Measurements from ENCODE around the gene VCPKMT.
"Not testable (repeated sequence)": the region's sequence is repeated elsewhere in the genome, so short reads cannot be mapped to it uniquely, and the experiment has no call there.

Gene VCPKMT

GRCh38 chr14:50091240-50091913, 25.0 kb downstream of the VCPKMT start:
- no peak for DNase-seq

DNA sequence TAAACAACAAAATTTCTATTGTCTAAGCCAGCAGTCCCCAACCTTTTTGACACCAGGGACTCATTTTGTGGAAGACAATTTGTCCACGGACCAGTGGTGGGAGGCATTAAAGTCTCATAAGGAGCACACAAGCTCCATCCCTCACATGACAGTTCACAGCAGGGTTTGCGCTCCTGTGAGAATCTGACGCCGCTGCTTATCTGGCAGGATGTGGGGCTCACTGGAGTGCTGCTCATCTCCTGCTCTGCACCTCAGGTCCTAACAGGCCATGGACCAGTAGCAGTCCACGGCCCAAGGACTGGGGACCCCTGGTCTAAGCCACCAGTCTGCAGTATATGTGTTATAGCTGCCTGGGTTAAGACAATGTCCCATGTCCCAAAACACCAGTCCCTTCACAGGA, 27.2 kb downstream of the VCPKMT start:
- DNase-seq: no peak

GRCh38 chr14:50088731-50089130, 27.6 kb downstream of the VCPKMT start:
- no peak for DNase-seq

- DNase-seq: no peak
Measured at GRCh38 chr14:50088117-50088515, 28.3 kb downstream of the VCPKMT start.

- no peak for DNase-seq
Measured at GRCh38 chr14:50087341-50088116, 28.8 kb downstream of the VCPKMT start.

DNA sequence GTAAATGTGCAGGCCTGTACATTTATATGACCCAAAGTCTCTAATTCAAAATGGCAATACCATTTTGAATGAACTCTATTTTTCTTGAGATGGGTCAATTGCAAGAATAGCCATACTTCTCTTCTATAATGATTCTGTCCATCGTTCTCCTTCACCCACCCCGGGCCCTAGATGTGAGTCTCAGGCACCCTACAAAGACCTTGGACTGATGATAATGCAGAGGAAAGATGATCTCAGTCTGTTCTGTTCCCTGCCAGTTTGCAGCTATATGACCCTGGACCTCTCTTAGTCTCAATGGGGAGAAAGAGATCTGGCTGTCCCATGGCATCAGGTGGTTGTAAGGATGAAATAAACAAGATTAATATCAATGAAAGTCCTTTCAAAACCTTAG, 30.1 kb downstream of the VCPKMT start:
- no peak for DNase-seq

DNA sequence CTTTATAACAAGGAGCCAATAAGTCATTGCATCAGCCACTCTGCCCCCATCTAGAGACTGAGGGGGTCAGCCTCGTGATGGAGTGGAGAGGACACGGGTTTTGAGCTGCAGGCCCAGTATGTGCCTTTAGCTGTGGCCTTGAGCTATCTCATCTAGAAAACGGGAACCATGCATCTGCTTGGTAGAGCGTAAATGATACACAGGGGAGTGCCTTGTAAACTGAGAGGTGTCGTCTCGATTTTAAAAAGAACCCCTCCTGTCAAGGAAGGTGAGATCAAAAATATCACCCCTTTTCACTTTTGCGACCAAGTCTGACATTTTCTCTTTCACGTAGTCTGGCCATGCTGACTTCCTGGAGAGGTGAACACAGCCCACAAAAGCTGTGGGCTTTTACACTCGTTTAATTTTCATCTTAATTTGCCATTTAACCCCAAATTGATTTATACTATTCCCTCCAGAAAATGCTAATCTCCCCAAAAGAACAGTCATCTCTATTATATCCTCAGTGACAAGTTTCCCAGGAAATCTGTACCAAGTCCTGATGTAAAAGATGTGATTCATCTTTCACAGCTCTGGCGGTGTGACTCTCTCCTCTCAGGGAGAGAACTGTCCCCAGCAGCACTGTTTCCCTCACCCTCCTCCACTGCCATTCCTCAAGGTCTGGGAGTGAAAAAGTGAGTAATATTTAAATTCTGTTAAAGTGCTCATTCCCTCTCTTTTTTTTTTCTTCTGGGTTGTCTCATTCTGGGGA, 30.6 kb downstream of the VCPKMT start:
- no peak for DNase-seq

- no peak for DNase-seq
Measured at GRCh38 chr14:50084666-50085065, 31.7 kb downstream of the VCPKMT start.

DNA sequence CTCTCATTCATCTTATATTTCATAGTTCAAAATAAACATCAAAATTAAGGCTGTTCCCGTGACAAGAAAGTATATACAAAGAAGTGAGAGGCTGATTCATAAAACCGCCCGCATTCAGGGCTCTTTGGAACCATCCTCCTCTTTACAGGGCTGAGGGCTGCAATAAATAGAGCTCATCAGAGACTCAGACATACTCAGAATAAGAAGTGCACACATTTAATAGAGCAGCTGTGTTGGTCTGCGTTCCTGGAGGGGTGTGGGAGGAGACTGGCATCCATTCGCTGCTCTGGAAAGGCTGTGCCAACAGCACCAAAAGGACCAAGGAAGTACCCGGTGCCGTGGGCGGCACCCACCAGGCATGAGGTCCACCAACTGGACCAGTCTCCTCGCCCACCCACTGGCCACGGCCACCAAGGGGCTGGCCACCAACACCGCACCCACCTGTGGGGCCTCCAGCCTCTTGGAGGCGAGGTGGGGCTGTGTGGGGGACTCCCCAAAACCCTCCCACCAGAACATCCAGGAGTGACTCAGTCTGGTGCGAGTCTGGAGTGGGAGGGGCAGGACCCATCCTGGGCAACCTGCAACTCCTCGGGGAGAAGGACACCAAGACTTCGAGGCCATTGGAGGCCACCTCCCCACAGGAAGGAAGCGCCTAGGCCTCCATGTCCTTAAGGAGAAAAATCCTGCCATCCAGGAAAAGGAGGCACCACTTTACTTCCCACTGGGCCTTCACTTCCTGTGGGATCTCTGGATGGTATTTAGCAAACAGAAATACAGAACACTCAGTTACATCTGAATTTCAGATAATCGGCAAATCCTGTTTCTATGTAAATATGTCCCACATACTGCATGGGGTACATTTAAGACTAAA, 32.7 kb downstream of the VCPKMT start:
- DNase-seq: no peak

DNA sequence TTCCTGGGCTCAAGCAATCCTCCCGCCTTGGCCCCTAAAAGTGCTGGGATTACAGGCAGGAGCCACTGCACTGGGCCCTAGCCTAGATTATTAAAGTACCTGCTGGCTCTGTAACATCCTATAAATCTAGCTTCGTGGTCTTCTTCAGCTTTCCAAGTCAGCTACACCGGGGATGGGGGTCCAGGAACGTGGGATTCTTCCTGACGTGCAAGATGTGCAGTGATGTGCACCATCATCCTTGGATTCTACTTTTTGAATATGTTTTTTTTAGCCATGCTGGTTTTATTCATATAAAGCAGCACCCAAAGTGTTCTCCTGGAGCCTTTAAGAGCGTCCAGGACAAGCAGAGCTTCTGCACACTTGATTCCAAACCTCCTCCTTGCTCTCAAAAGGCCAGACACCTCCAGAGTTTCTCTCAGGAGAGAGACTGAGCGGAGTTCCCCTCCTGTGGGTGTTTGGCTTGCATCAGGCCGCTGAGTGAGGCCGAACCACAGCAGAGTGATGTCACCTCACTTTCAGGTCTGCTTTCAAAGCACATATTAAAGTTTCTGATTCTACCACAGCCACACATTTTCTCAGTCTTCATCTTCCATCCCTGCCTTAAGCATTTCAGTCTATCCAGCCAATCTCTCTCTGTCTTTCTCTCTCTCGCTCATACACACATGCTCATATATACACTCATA, 33.4 kb downstream of the VCPKMT start:
- DNase-seq: no peak

DNA sequence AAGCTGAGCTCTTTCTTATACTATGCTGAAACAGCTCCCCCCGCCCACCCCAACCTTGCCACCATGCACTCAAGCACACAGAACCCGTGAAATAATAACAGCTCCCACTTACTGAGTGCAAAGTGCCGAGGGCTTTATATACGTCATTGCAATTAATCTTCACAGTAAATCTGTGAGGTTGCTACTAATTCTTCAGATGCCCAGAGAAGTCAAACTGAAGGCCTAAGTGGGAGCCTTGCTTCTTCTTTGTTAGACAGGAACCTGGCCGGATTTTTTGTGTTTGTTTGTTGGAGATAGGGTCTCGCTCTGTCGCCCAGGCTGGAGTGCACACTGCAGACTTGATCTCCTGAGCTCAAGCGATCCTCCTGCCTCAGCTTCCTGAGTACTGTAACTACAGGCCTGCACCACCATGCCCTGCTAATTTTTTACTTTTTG, 34.0 kb downstream of the VCPKMT start:
- no peak for DNase-seq

DNA sequence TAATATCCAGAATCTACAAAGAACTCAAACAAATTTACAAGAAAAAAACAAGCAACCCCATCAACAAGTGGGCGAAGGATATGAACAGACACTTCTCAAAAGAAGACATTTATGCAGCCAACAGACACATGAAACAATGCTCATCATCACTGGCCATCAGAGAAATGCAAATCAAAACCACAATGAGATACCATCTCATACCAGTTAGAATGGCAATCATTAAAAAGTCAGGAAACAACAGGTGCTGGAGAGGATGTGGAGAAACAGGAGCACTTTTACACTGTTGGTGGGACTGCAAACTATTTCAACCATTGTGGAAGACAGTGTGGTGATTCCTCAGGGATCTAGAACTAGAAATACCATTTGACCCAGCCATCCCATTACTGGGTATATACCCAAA, 37.3 kb downstream of the VCPKMT start:
- not testable (repeated sequence) for DNase-seq

DNA sequence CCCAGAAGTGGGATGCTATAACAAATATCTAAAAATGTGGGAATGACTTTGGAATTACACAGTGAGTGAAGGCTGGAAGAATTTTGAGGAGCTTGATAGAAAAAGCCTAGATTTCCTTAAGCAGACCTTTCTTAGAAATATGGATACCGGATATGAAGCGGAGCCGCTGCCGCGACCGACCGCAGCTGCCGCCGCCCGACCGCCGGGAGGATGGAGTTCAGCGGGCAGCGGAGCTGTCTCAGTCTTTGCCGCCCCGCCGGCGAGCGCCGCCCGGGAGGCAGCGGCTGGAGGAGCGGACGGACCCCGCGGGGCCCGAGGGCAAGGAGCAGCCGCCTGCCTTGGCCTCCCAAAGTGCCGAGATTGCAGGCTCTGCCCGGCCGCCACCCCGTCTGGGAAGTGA, 42.7 kb downstream of the VCPKMT start:
- not testable (repeated sequence) for DNase-seq

DNA sequence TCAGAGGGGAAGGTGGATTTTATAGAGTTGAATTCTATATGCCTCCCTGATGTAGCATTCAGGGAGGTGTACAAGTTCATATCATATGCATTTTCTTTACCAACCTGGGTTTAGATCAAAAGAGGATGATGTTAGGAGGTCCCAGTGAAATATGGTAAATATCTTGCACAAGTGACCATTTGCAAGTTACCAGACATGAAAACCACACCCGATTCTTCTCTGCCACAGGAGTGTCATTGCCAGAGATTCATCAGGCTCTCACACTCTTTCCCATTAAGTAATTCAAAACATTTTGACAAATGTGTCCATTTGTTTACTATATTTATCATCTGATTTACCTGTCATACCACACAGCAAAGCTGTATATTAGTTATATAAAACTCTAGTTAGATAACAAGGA, 44.0 kb downstream of the VCPKMT start:
- no peak for DNase-seq

GRCh38 chr14:50070840-50071548, 45.4 kb downstream of the VCPKMT start:
- DNase-seq: no peak

DNA sequence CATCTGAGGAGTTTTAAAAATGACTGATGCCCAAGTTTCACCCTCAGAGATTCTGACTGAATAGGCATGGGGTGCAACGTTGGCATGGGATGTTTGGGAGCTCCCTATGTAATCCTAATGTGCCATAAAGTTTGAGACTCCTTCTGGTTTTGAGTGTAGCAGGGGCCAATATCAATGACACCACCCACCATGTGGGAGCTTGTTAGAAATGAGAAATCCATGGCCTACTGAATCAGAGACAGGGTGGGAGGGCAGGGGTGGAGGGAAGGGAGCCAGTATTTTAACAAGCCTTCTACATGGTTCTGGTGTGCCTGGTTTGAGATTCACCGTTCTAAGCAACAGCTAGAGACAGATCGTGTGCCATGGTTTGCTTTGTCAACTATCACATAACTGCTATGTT, 46.1 kb downstream of the VCPKMT start:
- no peak for DNase-seq

DNA sequence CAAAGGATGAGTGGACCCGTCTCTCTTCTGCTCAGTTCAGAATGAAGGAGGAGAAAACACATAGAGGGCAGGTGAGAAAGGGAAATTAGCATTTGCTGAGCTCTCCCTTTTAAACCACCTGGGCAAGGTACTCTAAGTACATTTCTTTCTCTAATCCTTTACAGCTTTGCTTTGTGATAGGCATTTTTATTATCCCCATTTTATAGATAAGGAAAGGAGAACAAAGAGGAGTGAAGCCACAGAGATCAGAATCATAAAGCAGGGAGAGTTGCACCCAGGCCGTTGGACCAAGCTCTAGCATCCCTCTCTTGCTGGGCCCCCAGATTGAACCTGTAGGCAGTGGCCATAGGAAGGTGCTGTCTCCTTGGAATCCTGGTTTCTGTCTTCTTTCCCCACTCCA, 47.0 kb downstream of the VCPKMT start:
- no peak for DNase-seq

DNA sequence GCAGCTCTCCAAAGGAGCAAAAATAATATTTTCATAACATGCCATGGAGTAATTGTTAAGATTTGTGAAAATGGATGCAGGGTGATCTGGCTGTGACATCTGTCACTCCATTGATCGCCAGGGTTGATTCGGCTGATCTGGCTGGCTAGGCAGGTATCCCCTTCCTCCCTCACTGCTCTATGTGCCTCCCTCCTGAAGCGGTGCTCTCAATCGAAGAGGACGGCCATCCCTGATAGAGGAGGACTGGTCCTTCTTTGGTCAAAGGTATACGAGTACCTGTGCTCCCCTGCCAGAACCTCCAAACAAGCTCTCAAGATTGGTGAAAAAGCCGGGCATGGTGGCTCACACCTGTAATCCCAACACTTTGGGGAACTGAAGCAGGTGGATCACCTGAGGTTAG, 47.9 kb downstream of the VCPKMT start:
- DNase-seq: no peak

- DNase-seq: no peak
Measured at GRCh38 chr14:50067723-50068495, 48.5 kb downstream of the VCPKMT start.

DNA sequence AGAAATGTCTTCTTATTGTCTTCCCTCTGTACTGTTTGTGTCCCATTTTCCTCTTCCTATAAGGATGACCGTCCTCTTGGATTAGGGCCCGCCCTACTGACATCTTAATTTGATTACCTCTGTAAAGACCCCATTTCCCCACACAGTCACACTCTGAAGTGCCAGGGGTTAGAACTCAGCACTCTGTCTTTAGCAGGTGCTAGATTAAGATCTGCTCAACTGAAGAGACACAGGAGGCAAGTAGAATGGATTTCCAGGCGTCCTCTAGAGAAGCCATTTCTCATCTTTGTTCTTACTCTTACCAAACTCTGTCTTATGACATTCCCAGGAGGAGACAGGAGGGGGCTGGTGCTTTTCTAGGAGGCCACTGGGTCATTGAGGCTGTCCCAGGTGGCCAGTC, 50.8 kb downstream of the VCPKMT start:
- no peak for DNase-seq

- DNase-seq: no peak
Measured at GRCh38 chr14:50064993-50065392, 51.4 kb downstream of the VCPKMT start.

Measured in NCI-H1105 (cell line).